ENCODE data around the gene FRY.

FRY gene

DNA sequence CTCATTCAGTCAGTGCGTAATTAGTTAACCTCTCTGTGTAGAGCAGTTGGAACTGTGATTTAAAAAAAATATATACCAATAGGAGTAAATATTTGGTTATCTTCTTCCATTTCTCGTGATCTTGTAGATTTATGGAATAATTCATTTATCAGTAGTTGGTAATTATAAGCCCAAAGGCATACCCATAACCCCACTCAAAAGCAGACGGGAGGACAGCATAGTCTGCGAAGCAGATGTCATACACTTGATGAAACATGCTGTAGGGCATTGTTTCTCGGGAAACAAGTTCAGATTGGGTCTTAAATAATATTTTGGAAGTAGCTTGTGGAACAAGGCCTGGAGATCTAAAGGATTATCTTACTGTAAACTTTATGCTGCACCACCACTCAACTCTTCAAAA, 119.7 kb downstream of the FRY start:
- TF ChIP-seq, protein P1, sequence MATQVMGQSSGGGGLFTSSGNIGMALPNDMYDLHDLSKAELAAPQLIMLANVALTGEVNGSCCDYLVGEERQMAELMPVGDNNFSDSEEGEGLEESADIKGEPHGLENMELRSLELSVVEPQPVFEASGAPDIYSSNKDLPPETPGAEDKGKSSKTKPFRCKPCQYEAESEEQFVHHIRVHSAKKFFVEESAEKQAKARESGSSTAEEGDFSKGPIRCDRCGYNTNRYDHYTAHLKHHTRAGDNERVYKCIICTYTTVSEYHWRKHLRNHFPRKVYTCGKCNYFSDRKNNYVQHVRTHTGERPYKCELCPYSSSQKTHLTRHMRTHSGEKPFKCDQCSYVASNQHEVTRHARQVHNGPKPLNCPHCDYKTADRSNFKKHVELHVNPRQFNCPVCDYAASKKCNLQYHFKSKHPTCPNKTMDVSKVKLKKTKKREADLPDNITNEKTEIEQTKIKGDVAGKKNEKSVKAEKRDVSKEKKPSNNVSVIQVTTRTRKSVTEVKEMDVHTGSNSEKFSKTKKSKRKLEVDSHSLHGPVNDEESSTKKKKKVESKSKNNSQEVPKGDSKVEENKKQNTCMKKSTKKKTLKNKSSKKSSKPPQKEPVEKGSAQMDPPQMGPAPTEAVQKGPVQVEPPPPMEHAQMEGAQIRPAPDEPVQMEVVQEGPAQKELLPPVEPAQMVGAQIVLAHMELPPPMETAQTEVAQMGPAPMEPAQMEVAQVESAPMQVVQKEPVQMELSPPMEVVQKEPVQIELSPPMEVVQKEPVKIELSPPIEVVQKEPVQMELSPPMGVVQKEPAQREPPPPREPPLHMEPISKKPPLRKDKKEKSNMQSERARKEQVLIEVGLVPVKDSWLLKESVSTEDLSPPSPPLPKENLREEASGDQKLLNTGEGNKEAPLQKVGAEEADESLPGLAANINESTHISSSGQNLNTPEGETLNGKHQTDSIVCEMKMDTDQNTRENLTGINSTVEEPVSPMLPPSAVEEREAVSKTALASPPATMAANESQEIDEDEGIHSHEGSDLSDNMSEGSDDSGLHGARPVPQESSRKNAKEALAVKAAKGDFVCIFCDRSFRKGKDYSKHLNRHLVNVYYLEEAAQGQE (IDR thresholded peaks at IDR 0.05; ENCODE audit: insufficient replicate concordance, low read depth), result no peak
- TF ChIP-seq, protein P2, sequence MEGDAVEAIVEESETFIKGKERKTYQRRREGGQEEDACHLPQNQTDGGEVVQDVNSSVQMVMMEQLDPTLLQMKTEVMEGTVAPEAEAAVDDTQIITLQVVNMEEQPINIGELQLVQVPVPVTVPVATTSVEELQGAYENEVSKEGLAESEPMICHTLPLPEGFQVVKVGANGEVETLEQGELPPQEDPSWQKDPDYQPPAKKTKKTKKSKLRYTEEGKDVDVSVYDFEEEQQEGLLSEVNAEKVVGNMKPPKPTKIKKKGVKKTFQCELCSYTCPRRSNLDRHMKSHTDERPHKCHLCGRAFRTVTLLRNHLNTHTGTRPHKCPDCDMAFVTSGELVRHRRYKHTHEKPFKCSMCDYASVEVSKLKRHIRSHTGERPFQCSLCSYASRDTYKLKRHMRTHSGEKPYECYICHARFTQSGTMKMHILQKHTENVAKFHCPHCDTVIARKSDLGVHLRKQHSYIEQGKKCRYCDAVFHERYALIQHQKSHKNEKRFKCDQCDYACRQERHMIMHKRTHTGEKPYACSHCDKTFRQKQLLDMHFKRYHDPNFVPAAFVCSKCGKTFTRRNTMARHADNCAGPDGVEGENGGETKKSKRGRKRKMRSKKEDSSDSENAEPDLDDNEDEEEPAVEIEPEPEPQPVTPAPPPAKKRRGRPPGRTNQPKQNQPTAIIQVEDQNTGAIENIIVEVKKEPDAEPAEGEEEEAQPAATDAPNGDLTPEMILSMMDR (IDR thresholded peaks at IDR 0.05; ENCODE audit: insufficient read depth, low read length), result no peak
- TF ChIP-seq SPI1 (IDR thresholded peaks at IDR 0.05; ENCODE audit: borderline replicate concordance, low read depth), result no peak
- TF ChIP-seq GABPA (IDR thresholded peaks at IDR 0.05; ENCODE audit: low read depth), result no peak
- no peak for TF ChIP-seq POLR2AphosphoS5 (IDR thresholded peaks at IDR 0.05; ENCODE audit: low read depth)
- H3K27ac ChIP-seq (replicated peaks), result no peak overlapping the region
- no peaks in the 10 kb centered on the region for H3K27me3 ChIP-seq (ENCODE audit: insufficient read depth, poor library complexity, severe bottlenecking)
- DNase-seq (ENCODE audit: low read depth in 1 of 2, low spot score in 1 of 2), result no peak
- no peak overlapping the region for H3K4me3 ChIP-seq (replicated peaks; ENCODE audit: insufficient read depth, low read length)

DNA sequence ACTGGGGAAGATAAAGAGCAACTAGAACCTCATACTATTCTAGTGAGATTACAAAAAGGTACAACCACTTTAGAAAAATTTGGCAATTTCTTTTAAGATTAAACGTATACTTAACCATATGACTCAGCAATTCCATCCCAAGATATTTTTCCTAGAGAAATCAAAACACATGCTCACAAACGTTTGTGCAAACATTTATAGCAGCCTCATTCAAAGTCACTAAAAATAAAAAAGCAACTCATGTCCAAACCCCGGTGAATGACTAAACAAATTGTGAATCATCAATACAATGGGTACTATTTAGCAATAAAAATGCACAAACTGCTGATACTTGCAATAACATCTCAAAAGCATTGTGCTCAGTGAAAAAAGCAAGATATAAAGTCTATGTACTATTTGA, 121.5 kb downstream of the FRY start:
- TF ChIP-seq GABPA (IDR thresholded peaks at IDR 0.05; ENCODE audit: low read depth) (no peak), SPI1 (IDR thresholded peaks at IDR 0.05; ENCODE audit: borderline replicate concordance, low read depth) (no peak), POLR2AphosphoS5 (IDR thresholded peaks at IDR 0.05; ENCODE audit: low read depth) (no peak)
- TF ChIP-seq, protein P1 (IDR thresholded peaks at IDR 0.05; ENCODE audit: insufficient replicate concordance, low read depth), result no peak
- TF ChIP-seq, protein P2 (IDR thresholded peaks at IDR 0.05; ENCODE audit: insufficient read depth, low read length), result no peak

DNA sequence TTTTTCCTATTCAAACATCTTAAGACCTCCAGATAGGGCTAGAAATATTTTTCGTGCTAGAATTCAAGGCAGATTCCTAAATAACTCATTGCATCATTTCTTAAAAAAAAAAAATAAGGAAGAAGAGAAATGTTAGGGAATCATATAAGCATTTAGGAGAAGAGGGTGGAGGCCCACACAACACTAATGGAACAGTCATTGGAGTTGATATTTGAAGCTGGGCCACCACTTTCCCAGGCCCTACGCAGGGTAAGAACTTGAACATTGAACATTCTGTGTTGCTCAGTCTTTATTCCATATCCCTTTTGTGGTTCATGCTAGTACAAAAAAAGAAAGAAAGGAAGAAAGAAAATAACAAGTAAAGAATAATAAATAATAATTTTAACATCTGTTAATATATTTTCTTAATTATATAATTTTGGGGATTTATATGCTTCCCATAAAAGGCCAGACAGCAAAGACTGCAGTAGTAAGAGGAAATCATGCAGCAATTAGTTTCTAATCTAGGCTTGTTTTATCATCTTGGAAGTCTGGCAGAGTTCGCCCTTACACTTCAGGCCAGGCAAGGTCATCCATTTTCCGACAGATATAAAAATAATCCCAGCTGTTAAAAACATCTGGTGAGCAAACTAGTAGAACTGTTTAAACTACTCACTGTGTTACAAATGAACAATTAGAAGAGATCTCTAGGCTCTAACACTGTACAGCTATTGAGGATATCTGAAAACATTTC, 127.7 kb downstream of the FRY start:
- Histone ChIP-seq H3K27me3 (ENCODE audit: insufficient read depth, poor library complexity, severe bottlenecking) (no peaks in the 10 kb centered on the region), H3K4me3 (replicated peaks; ENCODE audit: insufficient read depth, low read length) (no peak overlapping the region), H3K27ac (replicated peaks) (no peak overlapping the region)
- DNase-seq (ENCODE audit: low read depth in 1 of 2, low spot score in 1 of 2), result no peak
- no peak for TF ChIP-seq POLR2AphosphoS5 (IDR thresholded peaks at IDR 0.05; ENCODE audit: low read depth)
- no peak for TF ChIP-seq SPI1 (IDR thresholded peaks at IDR 0.05; ENCODE audit: borderline replicate concordance, low read depth)
- TF ChIP-seq, protein P1 (IDR thresholded peaks at IDR 0.05; ENCODE audit: insufficient replicate concordance, low read depth), result no peak
- TF ChIP-seq, protein P2 (IDR thresholded peaks at IDR 0.05; ENCODE audit: insufficient read depth, low read length), result no peak
- TF ChIP-seq GABPA (IDR thresholded peaks at IDR 0.05; ENCODE audit: low read depth), result no peak

More for the DNA sequence above, 121.5 kb downstream of the FRY start:
- Histone ChIP-seq H3K27me3 (ENCODE audit: insufficient read depth, poor library complexity, severe bottlenecking) (no peaks in the 10 kb centered on the region), H3K4me3 (replicated peaks; ENCODE audit: insufficient read depth, low read length) (no peak overlapping the region), H3K27ac (replicated peaks) (no peak overlapping the region)
- no peak for DNase-seq (ENCODE audit: low read depth in 1 of 2, low spot score in 1 of 2)

All from HL-60 (cell line).